PC-3 (cell line): ENCODE measurements around the gene NOTCH4.

ENCODE experiments used
- CTCF ChIP-seq: fragments of 300-600 bp; sonication (generic); conservative IDR thresholded peaks from 2 replicates; pipeline ENCODE4 v1.5.1; 2017; ENCODE audit warnings: antibody characterized with exemption, low read depth, mild to moderate bottlenecking, low read length
- EZH2phosphoT487 ChIP-seq: fragments of 300-600 bp; sonication (generic); IDR thresholded peaks from 2 replicates; pipeline ENCODE4 v1.6.1; 2018; ENCODE audit warnings: mild to moderate bottlenecking, antibody characterized with exemption, low read length, borderline replicate concordance

DNA sequence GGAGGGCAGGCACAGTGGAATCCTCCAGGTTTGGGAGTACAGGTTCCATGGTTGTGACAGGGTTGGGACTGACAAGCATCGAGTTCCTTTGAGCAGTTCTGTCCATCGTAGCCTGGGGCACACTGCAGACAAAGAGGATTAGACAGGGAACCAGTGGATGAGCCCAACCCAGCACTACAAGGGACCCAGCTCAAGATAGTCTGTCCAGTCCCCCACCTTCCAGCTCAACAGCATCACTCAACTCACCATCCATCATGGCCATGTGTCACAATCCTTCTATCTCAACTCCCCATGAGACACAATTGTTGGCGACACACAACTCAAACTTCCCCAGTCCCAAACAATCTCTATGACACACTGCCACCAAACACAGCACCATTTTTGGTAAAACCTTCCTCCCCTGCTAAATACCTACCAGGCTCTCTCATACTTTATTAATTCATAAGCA is 19.6 kb downstream of the NOTCH4 start:
- TF ChIP-seq EZH2phosphoT487 (no peak), CTCF (no peak)
